ENCODE measurements around the gene YIF1B.
A peak's percentile ranks its signal among the peaks of the same experiment; 100 is the strongest.
"Not testable (repeated sequence)": the region's sequence is repeated elsewhere in the genome, so short reads cannot be mapped to it uniquely, and the experiment has no call there.

The YIF1B gene

DNA sequence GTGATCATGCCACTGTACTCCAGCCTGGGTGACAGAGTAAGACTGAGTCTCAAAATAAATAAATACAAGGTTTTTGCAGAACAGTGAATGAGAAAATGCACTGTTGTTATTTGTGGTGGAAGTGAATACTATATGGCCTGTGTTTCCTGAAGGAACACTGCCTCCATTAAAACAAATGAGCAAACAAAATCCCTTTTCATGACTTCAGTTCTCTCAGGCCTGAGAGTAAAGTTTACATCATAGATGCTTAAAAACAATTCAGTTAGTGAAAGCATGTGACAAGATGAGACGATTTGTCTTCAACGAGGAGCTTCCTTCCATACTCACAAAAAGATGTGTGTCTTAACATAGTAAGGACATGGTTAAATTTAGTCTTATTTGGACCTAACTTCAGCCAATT lies 37.0 kb downstream of the YIF1B start:
- intact Hi-C loops (cut with DNase I) = no loop called here
- no peak for DNase-seq

DNA sequence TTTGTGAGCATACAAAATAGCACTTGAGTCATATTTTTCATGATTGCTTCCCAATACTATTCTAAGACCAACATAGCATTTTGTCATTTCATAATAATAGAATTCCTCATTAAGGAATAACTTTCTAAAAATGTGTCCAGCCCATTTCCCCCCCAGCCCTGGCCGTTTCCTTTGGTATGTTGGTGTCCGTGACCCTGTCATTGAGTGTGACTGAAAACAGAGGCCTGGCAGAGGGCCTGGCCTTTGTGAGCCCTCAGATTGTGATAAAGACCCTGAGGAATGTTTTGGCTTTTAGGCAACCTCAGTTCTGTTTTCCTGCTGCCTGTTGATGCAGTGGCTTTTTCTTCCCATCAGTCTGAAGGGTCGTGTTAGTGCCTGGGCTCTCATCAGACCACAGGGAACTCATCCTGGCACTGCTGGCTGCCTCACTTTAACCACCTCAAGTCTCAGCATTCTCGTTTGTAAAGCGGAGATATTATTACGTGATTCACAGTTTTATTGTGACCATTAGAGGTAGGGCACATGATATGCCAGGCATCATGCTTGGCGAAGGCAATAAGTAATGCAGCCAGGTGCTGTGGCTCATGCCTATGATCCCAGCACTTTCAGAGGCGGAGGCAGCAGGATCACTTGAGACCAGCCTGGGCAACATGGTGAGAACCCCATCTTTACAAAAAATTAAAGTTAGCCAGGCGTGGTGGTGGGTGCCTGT lies 37.6 kb downstream of the YIF1B start:
- DNase-seq = no peak
- intact Hi-C loops (cut with DNase I) = no loop called here

DNA sequence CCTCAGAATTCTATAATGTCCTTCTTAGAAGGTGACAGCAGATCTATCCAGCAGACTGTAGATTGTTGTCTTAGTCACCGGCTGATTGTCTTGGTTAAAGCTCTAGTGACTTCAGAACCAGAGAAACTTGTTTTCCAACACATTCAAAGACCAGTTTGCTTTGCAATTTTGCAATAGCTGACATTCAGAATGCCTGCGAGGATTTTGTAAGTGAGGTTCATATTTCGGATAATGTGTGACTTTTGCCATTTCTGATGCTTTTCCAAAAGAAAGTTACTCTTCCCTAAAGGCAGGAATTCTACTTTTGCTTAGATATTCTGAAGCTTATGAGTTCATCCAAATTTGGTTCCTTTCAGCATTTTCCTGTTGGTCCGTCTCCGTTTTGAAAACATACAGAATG lies 38.2 kb downstream of the YIF1B start:
- no peak for DNase-seq
- intact Hi-C loops (cut with DNase I) = no loop called here

DNA sequence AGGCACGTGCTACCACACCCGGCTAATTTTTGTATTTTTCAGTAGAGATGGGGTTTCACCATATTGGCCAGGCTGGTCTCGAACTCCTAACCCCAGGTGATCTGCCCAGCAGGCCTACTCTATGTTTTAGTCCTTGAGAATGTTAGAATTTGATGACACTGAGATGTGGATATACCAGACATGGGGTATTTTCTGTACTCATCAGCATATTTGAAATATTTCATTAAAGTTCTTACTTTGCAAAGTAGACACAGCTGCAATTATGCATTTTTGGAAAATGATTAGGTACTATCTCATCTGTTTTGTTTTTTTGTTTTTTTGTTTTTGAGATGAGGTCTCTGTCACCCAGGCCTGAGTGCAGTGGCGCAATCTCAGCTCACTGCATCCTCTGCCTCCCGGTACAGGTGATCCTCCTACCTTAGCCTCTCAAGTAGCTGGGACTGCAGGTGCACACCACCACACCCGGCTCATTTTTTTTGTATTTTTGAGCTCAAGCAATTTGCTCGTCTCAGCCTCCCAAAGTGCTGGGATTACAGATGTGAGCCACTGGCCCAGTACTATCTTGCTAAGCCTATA lies 38.7 kb downstream of the YIF1B start:
- DNase-seq = no peak
- intact Hi-C loops (cut with DNase I) = no loop called here

DNA sequence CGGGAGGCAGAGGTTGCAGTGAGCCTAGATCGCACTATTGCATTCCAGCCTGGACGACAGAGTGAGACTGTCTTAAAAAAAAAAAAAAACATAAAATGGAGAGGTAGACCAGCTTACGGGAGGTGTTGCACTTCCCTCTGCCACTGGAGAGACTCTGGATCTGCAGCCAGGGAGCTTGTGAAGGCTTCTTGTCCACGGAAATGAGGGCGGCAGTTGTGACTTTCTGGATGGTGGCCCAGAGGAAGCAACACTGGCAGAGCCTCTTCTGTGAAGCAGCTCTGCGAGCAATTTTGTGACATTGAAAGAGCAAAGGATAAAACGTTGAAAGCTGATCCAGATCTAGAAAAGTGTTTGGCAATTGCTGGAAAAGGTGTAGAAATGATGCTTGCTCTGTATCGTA lies 41.0 kb downstream of the YIF1B start:
- intact Hi-C loops (cut with DNase I) = no loop called here
- DNase-seq = peak; percentile 64 to 96 (median 73)

DNA sequence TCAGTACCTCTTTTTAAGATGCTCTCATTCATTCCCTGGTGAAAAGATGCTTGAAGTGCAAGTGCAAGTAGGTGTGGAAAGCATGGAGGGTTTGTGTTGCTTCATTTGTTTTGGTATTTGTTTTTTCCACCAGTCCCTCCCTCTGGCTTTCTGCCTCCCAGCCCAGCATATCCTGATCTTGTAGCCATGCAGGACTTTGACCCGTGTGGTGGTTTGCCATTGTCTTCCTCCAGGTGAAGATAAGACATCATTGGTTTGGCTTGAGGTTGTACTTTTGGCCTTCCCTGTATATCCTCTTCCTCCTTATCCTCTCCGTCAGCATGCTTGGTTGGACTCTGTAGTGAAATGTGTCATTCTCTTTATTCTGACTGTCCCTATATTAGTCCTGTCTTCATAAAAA lies 42.2 kb downstream of the YIF1B start:
- intact Hi-C loops (cut with DNase I) = no loop called here
- no peak for DNase-seq

DNA sequence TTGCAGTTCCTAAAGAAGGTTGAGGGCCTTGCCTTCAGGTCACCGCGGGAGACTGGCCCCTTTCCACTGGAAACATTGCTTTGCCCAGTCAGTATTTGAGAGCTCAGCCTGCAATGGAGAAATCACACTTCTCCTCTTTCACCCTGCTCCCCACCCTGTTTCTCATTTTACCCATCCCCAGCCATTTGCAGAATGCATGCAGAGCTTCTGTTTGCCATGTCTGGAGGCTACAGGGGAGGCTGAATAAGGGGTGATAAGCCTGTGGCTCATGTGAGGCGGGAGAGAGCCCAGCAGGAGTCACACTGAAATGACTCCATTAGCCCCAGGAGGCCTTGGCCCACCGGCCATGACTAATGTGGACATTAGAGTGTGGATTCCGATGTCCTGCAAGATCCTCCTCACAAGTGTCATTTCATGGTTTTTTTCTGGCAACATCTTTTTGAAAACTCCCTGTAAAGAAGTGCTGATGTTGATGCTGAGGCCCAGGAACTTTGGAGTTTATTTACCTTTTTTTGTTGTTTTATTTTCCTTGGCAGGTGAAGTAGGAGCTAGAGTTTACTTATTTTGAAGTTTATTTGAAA lies 45.1 kb downstream of the YIF1B start:
- no peak for DNase-seq
- intact Hi-C loops (cut with DNase I) = no loop called here

DNA sequence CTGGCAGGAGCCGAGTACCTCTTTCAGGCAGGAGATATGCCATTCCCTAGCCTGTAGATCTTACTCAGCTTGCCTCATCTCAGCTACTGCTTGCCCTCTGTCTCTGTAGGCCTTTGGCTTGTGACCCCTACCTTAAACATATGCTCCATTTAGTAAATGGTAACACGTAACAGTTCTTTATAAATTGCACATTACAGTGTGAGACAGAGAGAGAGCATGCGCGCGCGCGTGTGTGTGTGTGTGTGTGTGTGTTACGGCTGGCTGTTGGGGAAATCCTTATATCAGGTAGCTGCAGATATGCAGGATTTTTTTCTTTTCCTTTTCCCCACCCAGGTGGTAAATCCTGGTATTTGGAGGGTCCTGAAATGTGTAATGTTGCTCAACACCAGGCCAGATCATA lies 47.2 kb downstream of the YIF1B start:
- no peak for DNase-seq
- intact Hi-C loops (cut with DNase I) = no loop called here

DNA sequence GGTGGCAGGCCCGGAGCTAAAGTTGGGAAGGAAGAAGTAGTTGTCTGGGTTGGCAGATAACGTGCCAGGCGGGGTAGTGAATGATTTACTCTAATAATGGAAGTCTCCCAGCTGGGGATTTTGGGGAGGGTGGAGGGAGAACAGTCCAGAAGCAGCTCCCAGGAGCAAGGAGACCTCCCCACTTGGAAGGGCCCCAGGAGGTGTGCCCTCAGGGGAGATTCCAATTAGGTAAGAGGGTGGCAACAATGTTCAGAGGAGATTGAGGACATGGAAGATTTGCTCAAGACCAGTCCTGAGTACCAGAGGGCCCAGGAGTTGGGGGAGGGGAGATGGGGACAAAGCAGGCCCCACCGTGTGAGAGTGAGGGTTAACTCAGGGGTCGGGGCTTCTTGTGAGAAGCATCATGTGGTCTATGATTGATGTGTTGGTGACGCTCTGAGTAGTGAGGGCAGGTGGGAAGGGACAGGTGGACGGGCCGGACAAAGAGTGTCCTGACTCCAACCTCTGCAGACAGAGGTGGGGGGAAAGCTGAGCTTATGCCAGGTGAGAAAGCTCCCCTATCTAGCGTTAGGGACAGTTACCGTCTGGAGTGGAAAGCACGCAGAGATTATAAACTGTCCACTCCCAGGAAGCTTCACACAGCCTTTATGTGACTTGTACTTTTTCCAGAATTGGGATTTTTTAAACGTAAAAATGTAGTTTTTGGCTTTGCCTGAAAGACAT lies 47.8 kb downstream of the YIF1B start:
- DNase-seq = no peak

DNA sequence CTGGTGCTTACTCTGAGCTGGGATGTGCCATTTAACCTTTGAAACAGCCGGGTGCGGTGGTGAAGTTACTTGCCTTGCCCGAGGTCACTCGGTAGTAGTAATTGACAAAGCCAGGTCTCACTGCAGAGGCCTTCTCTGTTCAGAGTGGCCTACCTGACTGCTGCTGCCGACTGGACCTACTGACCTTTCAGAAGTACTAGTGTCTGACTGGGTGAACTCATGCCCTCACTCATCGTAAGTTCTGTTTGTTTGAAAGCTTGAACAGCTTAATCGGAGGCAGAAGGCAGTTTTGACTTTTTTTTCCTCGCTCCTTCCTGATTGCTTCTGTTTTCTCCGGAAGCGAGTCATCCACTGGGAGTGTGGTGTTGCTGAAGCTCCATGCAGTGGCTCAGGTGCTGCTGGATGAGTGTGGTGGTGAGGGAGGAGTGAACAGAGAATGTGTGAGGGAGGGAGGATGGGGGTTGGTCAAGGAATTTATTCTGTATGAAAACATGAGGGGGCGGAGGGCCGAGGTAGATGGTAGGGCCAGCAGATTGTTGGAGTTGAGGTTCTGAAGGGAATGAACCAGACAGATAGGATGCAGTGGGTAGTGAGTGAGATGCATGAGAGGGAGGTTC lies 48.7 kb downstream of the YIF1B start:
- intact Hi-C loops (cut with DNase I) = no loop called here
- DNase-seq = no peak

More for the DNA sequence above, 47.8 kb downstream of the YIF1B start:
- intact Hi-C loops (cut with DNase I) = no loop called here

DNA sequence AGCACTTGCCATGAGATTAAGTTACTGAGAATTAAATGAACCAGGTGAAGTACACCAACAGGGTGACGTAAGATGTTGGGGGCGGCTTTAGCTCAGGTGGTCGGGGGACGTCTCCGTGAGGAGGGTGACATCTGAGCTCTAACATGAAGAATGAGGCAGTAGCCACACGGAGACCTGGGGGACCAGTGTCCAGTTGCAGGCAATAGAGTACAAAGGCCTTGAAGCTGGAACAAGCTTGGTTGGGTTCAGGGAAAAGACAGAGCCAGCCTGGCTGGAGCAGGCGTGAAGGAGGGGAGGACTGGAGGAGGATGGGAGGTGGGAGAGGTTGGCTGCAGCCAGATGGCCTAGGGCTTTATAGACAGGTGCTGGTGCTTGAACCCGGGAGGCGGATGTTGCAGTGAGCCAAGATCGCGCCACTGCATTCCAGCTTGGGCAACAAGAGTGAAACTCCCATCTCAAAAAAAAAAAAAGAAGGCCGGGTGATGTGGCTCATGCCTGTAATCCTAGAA lies 49.8 kb downstream of the YIF1B start:
- intact Hi-C loops (cut with DNase I) = no loop called here
- DNase-seq = no peak

DNA sequence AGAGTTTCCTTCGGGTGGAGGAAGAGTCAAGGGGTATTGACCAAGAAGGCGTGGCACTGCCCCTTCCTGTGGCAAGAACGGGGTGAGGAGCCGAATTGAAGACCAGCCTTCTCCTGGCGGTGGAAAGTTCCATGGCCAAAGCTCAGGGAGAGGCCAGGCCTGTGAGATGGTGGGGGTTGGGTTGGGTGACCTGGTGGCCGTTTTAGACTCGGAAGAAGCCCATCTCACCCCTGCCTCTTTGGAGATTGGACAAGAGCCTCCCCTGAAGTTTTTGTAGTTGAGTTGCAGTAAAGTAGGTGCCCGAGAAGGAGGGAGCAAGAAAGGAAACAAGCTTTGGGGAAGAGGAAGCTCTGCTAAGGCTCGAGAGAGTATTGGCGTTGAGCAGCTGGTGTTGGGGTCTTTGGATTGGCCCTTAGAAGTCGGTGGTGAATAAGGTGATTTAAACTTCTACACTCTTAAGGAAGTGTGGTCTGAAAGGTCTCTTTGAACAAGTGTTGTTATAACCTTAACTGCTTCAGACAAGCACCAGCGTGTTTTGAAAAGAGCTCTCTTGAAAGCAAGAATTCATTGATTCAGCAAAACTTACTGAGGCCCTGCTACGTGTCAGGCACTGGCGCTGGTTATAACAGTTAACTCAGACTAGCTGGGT lies 50.4 kb downstream of the YIF1B start:
- DNase-seq = no peak
- intact Hi-C loops (cut with DNase I) = no loop called here

DNA sequence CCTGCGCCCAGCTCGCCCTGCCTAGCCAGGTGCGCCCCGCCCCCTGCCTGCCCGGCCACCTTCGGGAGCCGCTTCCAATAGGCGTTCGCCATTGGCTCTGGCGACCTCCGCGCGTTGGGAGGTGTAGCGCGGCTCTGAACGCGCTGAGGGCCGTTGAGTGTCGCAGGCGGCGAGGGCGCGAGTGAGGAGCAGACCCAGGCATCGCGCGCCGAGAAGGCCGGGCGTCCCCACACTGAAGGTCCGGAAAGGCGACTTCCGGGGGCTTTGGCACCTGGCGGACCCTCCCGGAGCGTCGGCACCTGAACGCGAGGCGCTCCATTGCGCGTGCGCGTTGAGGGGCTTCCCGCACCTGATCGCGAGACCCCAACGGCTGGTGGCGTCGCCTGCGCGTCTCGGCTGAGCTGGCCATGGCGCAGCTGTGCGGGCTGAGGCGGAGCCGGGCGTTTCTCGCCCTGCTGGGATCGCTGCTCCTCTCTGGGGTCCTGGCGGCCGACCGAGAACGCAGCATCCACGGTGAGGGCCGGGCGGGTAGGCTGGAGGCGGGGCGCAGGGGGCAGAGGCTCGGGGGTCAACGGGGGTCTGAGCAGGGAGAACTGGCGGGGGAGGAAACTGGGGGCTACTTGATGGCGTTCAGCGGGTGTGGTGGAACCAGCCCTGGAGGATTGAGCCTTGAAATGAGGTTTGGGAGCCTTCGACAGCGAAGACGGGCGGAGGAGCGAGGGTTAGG lies 51.1 kb downstream of the YIF1B start, which contains the start of gene SPINT2:
Gene SPINT2, plus strand, starts transcription at position 88 of the 727 bp plus-strand sequence. Its CDS starts 320 bp downstream, at position 408.
- peak in 2 of 10 donors; percentile 35 to 52 for DNase-seq
- intact Hi-C loops (cut with DNase I) = no loop called here

DNA sequence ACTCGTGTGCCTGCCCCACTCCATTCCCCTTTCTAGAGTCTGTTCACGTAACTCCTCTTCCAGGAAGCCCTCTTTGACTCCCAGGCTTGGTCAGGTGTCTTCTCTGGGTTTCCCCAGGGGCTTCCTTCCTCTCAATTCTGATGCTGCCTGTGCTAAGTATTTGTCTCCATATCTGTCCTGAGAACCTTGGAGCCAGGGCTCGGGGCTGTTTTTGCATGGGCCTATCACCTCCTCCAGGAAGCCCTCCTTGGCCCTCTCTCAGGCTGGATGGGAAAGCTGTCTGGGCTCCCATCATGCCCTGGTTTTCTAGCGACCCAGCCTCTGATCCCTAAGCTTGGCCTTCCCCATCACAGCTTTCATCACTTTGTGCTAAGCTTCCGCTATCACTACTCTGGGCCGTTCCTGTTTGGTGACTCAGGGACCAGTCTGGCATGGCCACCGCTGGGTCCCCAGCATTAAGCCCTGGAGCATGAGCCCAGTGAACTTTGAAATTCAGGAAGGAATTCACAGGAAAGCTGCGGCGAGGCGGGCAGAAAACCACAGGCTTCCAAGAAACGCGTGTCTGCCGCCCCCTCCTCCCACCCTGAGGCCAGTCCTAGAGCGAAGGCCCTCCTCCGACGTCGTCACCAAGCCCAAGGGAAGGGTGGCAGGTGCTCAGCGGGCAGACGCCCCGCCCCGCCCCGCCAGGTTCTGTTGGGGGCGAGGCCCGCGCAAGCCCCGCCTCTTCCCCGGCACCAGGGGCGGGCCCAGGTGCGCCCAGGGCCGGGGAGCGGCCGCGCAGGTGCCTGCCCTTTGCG lies 51.9 kb downstream of the YIF1B start:
- intact Hi-C loops (cut with DNase I) = no loop called here
- peak in 6 of 10 donors; percentile 48 to 95 (median 78) for DNase-seq

DNA sequence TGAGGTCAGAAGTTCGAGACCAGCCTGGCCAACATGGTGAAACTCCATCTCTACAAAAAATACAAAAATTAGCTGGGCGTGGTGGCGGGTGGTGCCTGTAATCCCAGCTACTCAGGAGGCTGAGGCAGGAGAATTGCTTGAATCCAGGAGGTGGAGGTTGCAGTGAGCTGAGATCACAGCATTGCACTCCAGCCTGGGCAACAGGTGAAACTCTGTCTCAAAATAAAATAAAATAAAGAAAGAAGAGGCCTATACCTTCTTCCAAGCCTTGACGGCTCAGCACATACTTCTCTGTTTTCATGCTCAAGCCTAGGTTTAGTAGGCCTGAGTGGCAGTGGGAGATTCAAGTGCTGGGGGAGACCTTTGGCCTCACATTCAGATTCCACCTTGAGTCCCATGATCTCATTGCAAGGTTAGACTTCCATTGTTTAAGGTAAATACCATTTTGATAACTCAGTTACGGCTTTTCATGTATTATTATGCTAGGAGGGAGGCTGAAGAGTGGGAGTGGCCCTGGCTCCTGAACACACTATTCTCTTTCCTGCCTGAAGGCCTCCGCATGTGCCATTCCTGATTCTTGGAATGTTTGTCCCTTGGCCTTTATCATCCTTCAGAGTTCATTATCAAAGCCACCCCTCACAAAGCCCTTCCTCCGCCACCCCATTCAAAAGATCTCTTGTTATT lies 53.0 kb downstream of the YIF1B start:
- intact Hi-C loops (cut with DNase I) = no loop called here
- DNase-seq = no peak

DNA sequence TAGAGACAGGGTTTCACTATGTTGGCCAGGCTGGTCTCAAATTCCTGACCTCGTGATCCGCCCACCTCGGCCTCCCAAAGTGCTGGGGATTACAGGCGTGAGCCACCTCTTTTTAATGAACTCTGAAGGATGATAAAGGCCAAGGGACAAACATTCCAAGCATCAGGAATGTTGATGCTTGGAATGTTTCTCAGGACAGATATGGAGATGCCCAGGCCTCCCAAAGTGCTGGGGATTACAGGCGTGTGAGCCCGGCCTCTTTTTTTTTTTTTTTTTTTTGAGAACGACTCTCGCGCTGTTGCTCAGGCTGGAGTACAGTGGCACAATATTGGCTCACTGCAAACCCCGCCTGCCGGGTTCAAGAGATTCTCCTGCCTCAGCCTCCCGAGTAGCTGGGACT lies 53.8 kb downstream of the YIF1B start:
- intact Hi-C loops (cut with DNase I) = loop anchor here (2.0 kb wide), 1 partner anchor 61 kb away; no protein-coding TSS in a partner anchor
- not testable (repeated sequence) for DNase-seq

DNA sequence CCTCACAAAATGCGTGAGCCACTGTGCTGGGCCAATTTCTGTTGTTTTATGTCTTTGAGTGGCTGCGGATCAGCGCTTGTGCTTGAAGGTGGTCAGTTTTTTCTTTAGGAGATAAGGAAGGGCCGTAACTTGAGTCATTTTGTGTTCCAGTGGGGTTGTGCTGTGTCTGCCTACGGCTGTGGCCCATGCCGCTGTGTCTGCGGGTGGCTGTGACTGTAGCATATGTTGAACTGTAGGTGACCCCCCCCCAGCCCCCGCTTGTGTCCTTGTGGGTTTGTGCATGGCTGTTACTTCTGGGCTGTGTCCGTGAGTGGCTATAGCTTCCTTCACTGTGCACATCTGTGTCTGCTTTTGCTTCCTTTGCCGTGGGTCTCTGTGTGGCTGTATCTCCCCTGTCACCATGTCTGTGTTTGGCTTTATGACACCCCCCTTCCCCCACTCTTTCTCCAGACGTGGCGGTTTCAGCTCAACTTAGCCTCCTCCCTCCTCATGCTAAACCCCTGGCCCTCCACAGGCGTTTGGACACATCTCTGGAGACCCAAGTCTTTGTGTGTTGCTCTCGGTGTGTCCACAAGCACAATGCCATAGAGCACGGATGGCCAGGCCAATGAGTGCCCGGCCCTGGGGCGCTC lies 60.2 kb downstream of the YIF1B start:
- intact Hi-C loops (cut with DNase I) = loop anchor here (1.0 kb wide), 1 partner anchor 11 kb away; no protein-coding TSS in a partner anchor
- DNase-seq = peak in 2 of 10 donors; percentile 50 to 88

DNA sequence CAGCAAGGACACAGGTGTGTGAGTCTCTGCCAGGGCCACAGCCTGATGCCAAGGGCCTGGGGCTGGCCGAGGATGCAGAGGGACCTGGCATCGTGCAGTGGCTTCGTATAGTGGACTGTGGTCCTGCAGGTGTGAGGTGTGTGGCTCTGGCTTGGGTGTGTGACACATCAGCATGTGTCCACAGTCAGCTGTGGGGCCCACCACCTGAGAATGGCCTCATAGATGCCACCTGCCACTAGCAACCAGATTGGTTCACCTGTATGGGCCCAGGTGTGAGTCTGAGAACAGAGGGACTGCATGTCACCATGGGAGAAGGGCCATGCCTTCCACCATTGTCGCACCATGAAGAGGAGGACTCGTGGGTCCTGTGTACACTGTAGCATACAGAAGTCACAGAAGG lies 62.0 kb downstream of the YIF1B start:
- intact Hi-C loops (cut with DNase I) = no loop called here
- DNase-seq = no peak

Data from posterior cingulate gyrus (tissue), 11 donors.